ENCODE measurements around the gene MMRN1.

MMRN1 gene

GRCh38 chr4:89914609-89915550 lies 20.2 kb downstream of the MMRN1 start:
- DNase-seq (ENCODE audit: low read depth): no peak

GRCh38 chr4:89915937-89916336 lies 21.3 kb downstream of the MMRN1 start:
- DNase-seq (ENCODE audit: low read depth): no peak

DNA sequence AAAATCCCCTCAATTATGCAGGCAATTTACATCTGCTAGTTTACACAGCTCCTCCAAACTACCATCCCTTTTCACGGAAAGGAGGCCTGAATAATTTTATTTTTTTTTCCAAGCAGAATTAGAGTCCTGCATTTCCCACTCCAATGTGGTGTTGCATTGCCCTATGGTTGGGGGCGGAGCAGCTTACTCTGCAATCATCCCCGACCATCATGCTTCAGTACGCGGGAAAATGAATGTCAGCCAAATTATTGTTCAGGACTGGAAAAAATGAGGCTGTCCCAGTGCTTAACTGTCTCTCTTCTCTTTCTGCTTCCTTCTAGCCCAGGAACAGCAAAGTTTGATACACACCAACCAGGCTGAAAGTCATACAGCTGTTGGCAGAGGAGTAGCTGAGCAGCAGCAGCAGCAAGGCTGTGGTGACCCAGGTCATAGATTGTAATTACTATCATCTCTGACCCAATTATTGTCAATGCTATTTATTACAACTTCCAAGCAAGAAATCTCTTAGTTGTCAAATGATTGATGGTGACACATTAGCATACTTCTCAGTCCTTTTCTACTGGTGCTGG lies 28.3 kb downstream of the MMRN1 start:
- no peak for DNase-seq (ENCODE audit: low read depth)

DNA sequence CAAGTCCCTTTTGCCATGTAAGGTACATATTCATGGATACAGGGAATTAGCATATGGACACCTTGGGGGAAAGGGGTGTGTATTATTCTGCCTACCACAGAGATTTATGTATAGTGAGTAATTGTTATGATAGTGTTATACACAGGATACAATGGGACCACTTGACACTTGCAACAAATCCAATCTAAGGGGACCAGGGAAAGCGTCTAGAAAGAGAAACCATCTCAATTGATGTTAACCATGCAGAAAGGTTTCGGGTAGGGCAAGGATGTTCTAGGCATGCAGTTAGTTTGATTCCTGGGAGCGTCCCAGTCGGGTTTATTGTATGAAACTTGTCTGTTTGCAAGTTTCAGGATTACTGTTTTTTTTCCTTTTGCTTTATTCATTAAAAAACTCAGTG lies 34.2 kb downstream of the MMRN1 start:
- no peak for DNase-seq (ENCODE audit: low read depth)

DNA sequence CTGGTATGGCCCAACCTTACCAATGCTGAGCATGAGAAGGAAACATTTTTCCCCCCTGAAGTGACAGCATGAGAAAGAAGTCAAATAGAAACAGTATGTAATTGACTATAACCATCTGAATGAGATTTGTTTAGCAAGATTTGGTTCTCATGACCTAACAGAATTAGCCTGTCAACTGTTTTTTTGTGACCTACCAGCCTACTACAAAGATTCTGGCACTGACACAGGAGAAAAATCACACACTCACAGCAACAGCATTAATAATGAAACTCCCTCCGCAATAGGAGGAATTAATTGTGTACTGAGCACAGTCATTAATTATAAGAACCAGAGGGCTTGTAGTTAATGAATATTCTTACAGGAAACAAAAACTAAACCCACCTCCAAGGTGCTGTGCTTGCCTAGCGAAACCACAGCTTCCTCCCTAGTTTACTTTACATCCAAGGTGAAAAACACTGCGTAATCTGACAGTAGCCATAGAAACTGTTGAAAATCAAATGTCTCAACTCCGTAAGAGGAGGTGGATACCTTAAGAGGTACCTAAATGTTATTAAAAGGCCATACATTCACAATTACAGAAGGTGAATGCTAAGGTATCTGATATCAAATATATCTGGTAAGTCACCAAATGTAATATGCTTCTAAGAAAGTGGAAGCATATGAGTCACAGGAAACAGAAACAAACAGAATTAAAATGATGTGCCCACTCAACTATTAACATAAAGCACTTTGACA lies 34.9 kb downstream of the MMRN1 start:
- peak; percentile 12 for DNase-seq (ENCODE audit: low read depth)

GRCh38 chr4:89939546-89939945 lies 44.9 kb downstream of the MMRN1 start:
- no peak for DNase-seq (ENCODE audit: low read depth)

DNA sequence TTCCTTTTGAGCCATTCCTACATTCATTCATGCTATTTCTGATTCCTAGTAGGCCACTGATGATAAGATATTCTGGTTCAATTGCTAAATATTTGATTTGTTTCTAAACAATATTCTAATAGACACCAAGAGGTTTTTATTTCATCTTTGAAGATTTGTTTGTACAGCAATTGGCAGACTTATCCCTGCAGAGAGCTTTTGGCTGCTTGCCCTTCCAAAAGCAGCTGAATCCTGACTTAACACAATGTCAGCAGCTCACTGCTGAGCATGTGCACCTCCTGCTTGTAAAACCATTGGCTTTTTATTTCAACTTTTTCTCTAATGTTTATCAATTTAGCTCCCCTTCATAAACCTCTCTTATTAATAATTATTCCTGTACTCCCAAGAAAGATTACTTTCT lies 45.3 kb downstream of the MMRN1 start:
- no peak for DNase-seq (ENCODE audit: low read depth)

DNA sequence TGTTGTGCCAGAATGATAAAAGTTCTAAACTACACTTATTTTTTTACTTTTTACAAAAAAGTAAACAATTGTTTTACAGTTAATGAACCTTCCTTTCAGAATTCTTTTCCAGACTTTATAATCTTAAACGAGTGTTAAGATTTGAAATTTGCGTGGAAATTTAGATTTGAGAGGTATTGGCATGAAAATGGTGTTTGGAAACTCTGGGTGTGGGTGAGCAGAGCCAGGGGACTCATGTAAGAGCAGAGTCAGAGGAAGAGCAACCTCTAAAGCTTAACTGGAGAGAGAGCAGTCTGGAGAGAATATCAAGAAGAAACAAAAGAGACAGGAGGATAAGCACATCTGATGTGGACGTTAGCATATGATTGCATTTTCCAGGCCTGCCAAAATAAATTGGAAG lies 48.2 kb downstream of the MMRN1 start:
- no peak for DNase-seq (ENCODE audit: low read depth)

GRCh38 chr4:89949782-89950387 lies 55.2 kb downstream of the MMRN1 start:
- DNase-seq (ENCODE audit: low read depth): no peak

- DNase-seq (ENCODE audit: low read depth): no peak
Observed at GRCh38 chr4:89952458-89952857, 57.8 kb downstream of the MMRN1 start.

DNA sequence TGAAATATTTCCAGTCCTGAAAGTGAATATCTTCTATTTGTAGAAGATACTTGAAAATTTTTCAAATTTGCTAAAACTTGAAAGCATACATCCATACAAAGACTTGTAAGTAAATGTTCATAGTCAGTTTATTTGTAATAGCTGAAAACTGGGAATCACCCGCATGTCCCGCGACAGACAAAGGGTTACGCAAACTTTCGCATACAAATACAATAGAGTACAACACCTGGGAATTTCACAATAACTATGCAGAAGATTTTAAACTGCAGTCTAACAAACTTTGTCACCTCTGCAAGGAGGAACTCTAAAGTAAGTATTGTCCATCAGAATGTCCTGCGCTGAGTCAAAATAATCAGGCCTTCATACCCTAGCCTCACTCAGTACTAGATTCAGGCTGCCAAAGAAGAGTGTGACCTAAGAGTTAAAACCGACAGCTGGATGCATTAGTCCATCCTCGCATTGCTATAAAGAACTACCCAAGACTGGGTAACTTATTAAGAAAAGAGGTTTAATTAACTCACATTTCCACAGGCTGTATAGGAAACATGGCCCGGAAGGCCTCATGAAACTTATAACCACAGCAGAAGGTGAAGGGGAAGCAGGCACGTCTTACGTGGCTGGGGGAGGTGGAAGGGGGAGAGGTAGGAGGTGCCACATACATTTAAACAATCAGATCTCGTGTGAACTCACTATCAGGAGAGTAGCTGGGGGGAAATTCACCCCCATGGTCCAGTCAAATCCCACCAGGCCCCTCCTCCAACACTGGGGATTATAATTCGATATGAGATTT lies 60.4 kb downstream of the MMRN1 start:
- no peak for DNase-seq (ENCODE audit: low read depth)

DNA sequence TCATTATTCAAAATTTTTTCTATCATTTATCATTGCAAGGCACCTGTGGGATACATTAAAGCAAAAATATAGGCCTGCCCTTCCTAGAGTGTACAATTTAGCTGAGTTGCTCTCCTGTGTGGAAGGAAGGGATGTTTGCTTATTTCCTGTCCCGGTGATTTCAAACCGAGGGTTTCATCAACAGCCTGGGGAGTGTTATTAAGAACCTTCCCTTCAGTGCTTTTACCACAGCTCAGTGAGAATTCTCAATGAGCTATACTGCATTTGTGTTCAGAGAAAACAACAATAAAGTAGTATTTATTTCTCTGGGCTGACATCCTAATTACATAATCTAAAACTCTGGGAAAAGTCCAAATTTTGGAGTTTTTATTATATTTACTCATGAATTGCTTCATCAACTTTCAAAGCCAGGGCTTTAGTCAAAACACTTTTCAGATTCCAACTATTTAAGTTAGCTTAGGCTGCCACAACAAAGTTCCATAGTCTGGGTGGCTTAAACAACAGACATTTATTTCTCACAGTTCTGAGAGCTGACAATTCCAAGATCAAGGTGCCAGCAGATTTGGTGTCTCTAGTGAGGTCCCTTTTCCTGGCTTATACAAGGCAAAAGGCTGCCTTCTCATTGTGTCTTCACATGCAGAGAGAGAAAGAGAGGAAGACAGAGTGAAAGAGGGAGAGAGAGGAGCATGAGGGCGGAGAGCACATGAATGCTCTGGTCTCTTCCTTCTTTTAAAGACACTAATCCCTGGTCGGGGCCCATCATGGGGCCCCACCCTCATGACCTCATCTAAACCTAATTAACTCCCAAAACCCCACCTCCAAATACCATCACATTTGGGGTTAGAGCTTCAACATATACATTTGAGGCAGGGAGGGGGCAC lies 62.6 kb downstream of the MMRN1 start:
- no peak for DNase-seq (ENCODE audit: low read depth)

DNA sequence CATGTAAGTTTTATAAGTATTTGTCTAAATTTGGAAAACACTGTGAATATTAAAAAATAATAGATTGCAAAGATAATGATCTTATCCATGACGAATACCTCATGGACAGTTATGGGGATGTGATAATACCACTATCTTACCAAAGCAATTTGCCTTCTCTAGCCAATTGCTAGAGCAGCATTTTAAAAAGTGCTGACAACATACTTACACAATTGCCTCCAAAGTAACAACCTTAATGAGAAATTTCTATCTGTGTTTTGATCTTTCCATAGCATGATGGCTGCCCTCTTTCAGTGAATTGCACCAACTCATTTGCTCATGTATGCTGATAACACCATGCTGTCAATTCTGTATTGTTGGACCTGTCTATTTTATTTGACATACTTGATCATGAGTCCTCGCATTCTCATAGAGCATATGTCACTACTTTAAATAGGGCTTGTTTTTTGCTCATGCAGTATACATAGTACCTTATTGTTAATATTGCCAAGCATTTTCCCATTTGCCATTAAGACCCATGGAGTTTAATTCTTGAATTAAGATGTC lies 87.2 kb downstream of the MMRN1 start:
- DNase-seq (ENCODE audit: low read depth): no peak

- DNase-seq (ENCODE audit: low read depth): no peak
Observed at GRCh38 chr4:89988268-89988667, 93.6 kb downstream of the MMRN1 start.

DNA sequence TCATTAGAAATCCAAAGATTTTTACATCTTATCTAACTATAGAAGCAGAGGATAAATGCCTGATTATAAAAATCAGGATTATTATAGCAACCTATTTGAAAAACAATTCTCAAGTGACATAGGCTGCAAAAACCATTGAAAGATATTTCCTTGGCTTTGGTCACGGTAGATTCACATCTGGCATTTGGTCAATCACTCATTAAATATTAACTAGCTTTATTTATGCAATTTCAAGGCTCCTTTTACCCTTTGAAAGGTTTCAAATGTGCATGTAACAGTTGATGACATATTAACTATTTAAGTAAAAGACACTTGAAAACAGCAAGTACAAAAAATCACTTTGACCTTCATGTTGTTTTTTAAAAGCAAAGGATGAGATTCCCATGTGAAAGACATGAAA lies 98.1 kb downstream of the MMRN1 start:
- DNase-seq (ENCODE audit: low read depth): no peak

GRCh38 chr4:89994176-89994873 lies 99.7 kb downstream of the MMRN1 start:
- DNase-seq (ENCODE audit: low read depth): no peak

DNA sequence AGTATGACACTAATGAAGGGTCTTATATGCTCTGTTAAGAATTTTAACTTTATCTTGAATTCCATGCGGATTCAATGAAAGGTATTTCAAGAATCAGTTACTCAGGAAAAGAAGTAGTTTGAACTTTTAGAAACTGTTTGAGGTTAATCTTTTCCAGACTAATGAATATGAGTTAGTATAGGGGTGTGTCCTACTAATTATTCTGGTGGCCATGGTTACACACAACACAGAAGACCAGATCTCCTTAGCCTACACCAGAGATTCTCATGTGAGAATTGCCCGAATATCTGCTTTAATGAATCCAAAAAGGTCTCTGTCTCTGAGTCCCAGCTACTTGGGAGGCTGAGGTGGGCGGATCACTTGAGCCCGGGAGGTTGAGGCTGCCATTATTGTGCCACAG lies 100.4 kb downstream of the MMRN1 start:
- DNase-seq (ENCODE audit: low read depth): no peak

- no peak for DNase-seq (ENCODE audit: low read depth)
Observed at GRCh38 chr4:89995814-89996213, 101.2 kb downstream of the MMRN1 start.

GRCh38 chr4:89997171-89997704 lies 102.6 kb downstream of the MMRN1 start:
- DNase-seq (ENCODE audit: low read depth): no peak
